Measurements from ENCODE around the gene ITIH2. TPM values are rescaled to one million over a fixed set of nuclear protein-coding genes. Genes with fewer than 3 reads are reported as not detected.
"Not testable (repeated sequence)": the region's sequence is repeated elsewhere in the genome, so short reads cannot be mapped to it uniquely, and the experiment has no call there.

Gene ITIH2, protein sequence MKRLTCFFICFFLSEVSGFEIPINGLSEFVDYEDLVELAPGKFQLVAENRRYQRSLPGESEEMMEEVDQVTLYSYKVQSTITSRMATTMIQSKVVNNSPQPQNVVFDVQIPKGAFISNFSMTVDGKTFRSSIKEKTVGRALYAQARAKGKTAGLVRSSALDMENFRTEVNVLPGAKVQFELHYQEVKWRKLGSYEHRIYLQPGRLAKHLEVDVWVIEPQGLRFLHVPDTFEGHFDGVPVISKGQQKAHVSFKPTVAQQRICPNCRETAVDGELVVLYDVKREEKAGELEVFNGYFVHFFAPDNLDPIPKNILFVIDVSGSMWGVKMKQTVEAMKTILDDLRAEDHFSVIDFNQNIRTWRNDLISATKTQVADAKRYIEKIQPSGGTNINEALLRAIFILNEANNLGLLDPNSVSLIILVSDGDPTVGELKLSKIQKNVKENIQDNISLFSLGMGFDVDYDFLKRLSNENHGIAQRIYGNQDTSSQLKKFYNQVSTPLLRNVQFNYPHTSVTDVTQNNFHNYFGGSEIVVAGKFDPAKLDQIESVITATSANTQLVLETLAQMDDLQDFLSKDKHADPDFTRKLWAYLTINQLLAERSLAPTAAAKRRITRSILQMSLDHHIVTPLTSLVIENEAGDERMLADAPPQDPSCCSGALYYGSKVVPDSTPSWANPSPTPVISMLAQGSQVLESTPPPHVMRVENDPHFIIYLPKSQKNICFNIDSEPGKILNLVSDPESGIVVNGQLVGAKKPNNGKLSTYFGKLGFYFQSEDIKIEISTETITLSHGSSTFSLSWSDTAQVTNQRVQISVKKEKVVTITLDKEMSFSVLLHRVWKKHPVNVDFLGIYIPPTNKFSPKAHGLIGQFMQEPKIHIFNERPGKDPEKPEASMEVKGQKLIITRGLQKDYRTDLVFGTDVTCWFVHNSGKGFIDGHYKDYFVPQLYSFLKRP
- 0.24 TPM for polyA plus RNA-seq (ENCODE audit: insufficient read length)

DNA sequence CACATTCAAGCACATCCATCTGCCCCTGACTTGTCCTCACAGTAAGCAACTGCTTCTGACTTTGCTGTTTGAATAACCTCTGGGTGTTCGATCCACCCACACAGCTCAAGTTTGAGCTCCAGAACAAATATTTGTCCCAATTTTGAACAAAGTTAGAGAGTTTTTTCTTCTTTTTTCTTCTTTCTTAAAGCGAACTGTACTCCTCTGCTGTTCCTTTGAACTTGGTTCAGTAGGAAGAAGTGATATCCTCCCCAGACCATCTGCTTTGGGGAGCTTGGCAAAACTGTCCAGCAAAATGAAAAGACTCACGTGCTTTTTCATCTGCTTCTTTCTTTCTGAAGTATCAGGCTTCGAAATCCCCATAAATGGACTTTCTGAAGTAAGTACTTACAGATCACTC, at the start of gene ITIH2:
Gene ITIH2 (plus strand): TSS at position 177 of the 400 bp plus-strand sequence. CDS start 119 bp downstream, at position 296.
- no peak for DNase-seq (ENCODE audit: low read depth)

DNA sequence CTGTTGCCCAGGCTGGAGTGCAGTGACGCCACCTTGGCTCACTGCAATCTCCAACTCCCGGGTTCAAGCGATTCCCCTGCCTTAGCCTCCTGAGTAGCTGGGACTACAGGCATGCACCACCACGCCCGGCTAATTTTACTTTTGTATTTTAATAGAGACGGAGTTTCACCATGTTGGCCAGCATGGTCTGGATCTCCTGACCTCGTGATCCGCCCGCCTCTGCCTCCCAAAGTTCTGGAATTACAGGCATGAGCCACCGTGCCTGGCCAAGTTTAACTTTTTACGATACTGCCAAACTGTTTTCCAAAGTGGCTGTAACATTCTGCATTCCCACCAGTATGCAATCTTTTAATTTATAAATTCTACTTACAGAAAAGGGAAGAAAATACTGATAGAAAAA, 46.0 kb upstream of the ITIH2 start:
- not testable (repeated sequence) for DNase-seq (ENCODE audit: low read depth)

DNA sequence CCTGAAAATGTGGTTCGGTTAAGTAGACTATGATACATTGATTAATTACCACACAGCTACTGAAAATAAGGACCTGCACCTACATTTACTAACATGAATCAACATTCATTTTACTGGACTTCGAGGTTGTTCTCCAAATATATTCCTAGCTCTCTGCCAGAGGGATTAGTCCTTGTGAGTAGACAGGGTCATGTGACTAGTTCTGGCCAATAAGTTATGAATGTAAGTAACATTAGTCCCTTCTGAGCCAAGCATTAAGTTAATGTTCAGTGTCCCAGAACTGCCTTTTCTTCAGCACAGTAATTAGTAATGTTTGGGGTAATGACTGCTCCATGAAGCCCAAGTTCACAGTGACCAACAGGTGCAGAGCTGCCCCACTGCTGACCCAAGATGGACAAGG, 45.6 kb upstream of the ITIH2 start:
- no peak for DNase-seq (ENCODE audit: low read depth)

DNA sequence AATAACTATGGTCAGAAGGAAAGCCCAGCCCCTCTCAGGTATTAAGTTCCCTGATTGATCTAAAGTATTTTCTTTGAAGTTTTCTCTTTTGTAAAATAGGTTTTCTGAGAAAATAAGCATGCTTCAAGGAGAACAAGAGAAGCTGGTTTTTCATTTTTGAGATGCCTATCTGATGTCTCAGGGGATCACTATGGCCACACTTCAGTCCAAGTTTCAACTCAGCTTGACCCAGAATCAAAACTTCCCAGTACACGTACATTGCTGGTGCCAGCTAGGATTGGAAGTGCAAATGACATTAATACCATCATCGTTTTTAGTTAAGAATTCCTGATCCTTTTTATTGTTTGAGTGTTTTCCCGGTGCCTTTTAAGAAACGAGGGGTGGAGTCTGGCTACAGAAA, 43.6 kb upstream of the ITIH2 start:
- no peak for DNase-seq (ENCODE audit: low read depth)

DNA sequence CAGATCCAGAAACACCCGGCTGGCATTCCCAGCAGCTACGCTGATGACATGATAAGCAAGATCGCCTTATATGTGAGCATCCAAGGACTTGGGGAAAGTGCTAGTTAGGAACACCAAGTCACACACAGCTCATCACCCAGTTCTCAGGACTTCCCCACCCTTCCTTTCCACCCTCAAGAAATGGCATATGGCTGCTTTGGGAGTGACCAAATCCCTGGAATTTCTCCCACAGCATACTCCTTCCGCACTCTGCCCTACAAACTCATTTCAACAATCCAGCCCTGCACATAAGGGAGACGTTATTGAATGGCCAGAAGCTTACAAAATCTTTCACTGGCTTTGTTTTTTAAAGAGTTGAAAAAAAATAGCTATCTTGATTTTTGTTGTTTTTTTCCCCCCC, 40.6 kb upstream of the ITIH2 start:
- DNase-seq (ENCODE audit: low read depth), result no peak

DNA sequence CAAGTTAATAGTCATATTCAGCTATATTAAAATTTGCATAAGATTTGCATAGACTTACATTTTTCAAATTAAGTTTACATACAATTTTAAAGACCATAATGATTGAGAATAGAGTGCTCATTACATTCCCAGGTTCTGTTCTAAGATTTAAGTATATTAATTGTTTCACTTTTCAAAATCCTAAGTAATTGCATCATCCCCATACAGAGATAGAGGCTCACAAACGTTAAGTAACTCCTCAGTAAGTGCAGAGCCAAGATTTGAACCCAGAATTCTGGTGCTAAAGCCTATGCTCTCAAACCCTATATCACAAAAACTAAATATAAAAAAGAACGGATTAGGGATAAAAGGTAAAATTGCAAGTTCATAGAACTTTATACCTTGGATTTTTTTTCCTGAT, 38.4 kb upstream of the ITIH2 start:
- DNase-seq (ENCODE audit: low read depth), result no peak

DNA sequence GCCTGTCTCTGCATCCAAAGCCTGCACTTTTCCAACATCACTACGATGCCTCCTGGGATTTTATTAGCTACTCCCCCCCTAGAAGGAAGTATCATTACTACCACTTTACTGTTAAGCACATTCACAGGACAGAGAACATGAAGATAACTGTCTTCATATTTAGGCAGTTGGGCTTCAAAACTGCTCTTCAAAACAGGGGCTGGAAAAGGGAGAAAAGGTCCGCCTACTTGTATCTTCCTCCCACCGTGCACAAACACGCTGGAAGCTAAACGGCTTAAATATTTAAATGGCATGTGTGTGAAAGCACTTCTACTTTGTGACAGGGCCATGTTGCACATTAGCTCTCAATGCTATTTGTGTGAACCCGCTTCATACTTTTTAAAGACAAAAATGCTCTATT, 37.3 kb upstream of the ITIH2 start:
- no peak for DNase-seq (ENCODE audit: low read depth)

DNA sequence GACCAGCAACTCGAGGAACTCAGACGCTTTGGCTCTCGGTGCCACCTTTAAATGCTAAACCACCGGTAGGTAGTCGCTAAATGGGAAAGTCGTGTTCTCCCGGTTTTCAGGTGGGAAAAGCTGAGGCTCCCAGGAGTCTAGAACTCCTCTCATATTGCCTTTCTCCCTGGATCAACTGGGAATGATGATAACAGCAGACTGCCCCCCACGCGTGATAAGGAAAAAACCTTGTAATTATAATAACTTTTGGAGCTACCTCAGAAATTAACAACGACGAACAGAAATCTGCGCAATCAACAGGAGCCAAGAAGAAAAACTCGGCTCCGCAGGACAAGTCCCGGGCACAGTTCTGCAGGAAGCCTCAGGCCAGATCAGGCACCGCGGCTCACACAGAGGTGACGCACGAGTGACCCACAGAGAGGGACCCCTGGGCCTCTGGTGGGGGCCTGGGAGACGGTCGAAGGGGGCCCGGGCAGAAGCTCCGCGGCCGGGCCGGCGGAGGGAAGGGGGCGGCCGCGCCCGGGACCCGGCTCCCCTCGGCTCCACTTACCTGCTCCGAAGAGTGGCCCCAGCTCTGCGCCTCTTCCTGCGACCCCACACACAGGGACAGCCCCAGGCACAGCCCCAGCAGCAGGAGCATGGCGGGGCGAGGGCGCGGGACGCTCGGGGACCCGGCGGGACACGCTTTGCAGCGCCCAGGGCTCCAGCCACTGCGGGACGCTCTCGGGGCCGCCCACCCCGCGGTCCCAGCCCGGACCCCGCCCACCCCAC, 36.7 kb upstream of the ITIH2 start, which contains the start of gene ITIH5:
Gene ITIH5 (minus strand): TSS at position 714 of the 771 bp plus-strand sequence. CDS start 74 bp downstream, at position 640.
- DNase-seq (ENCODE audit: low read depth), result no peak

DNA sequence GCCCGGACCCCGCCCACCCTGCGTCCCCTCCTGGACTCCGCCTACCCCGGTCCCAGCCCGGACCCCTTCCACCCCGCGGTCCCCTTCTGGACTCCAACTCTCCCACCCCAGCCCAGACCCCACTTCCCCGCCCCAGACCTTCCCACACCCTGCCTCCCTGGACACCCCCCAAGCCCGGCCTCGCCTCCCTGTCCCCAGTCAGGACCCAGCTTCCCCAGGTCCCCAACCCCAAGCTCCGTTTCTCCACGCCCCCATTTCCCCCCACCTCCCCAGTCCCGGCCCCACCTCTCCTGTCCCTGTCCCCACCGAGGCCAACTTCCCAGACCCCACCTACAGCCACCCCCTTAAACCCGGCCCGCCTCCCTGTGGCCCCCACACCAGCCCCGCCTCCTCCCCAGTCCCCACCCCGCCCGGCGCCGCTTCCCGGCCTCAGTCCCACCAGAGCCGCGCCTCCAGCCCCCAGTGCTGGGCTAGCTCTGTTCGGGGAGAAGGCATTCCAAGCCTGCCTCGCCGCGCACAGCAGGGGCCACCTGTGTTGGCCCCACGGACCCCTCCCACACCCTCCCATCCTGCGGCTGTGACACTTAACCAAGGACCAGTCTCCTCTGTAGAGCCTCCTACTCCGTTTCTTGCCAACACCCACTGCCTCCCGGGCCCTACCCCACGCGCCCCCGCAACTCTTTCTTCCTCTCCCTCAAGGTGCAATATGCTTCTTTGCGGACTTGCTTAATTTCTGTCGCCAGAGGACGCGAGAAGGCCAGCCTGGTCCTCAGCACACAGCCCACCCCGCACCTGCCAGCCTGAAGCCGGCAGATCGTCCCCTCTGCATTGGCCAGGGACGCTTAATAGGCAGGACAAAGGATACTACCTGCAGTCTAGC, 35.6 kb upstream of the ITIH2 start:
- no peak for DNase-seq (ENCODE audit: low read depth)

DNA sequence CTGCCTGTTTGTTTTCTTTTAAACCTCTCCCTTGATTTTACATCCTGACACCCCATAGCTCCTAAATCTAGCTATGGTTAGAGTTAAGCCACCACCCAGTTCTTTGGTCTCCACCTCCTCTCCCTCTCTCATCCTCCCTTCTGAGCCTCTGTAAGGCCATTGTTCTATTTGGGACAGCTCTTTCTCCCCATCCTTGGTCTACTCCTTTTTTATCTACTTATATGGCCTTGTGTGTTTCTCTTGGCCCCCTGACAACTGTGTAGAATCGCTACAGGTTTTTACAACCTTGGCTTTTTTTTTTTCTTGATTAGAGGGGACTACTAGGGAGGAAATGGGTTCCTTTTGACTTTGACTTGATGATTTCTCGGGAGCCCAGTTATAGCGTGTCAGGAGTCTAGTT, 33.0 kb upstream of the ITIH2 start:
- no peak for DNase-seq (ENCODE audit: low read depth)

DNA sequence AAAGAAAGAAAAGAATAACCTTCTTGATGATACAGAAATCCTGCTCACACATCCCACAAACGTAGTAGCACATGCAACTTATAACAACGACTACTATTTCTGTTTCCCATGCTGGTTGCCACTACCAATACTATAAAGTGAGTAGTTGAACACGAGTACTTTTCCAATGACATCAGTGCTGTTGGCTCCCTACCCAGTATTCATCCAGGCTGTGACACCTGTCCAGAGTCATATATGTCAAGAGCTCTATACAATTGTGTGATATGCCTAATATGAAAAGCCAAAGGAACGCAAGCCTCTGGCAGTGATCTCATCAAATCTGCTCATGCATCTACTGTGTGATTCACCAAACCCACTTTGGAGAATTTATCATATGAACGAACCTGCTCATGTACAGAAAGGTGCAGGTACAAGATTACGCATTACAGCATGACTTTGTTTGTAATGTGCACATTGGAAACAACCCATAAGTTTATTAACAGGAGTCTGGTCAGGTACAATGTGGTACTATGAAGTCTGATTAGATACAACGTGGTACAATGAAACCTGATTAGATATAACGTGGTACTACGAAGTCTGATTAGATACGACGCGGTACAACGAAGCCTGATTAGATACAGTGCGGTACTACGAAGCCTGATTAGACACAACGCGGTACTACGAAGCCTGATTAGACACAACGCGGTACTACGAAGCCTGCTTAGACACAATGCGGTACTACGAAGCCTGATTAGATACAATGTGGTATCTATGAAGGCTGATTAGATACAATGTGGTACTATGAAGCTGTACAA, 30.6 kb upstream of the ITIH2 start:
- DNase-seq (ENCODE audit: low read depth), result no peak

DNA sequence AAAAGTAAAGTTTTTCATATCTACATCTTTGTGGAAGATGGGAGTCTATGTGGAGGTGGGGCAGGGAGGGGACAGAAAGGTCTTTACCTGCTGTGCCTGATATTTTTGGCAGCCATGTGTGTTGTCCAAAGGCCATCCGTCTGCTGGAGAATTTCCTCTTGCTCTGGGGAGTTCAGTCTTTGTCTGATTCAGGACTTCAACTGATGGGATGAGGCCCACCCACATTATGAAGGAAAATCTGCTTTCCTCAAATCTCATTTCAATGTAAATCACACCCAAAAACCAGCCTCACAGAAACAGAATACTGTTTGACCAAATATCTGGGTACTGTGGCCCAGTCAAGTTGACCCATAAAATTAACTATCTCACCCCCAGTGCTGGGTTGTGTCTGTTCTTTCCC, 23.9 kb upstream of the ITIH2 start:
- no peak for DNase-seq (ENCODE audit: low read depth)

DNA sequence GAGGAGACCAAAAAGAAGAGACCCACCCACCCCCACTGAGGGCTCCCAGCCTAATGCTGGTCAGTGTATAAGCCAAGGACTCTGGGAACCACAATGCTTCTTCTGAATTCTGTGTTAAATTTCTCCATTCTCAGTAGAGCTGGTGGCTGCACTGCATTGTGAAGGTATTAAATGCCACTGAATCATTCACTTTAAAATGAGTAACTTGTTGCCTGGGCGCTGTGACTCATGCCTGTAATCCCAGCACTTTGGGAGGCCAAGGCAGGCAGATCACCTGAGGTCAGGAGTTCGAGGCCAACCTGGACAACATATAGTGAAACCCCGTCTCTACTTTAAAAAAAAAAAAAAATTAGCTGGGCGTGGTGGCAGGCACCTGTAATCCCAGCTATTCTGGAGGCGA, 23.0 kb upstream of the ITIH2 start:
- not testable (repeated sequence) for DNase-seq (ENCODE audit: low read depth)

DNA sequence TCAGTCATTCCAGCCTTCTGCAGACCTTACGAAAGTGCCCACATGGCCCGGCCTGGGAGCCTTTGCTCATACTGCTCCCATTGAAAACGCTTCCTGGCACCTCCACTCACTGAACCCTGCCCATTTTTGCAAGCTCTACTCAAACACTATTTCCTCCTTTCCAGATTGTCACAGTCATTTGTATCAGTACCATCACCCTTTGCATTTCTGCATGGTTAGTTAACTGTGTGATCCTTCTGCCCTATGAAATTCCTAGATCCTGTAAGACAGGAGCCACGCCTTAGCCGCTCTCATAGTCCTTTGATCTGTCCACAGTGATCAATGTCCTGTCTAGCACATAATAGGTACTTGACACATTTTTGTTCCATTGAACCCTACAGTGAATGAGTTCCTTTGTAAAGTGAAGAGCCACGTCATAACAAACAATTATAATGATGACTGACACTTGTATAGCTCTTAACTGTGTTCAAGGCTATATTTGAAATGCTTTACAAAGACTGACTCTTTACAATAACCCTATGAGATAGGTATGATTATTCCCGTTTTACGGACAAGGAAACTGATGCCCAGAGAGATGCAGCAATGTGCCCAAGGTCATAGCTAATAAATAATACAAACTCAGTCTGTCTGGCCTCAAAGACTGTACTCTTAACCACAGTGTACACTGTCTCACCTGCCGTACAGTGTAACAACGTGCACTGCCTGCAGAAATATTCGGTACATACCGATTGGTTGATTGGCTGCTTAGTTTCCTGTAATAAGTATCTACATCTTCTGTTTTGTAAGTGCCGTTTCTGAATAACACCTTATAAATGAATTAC, 16.6 kb upstream of the ITIH2 start:
- DNase-seq (ENCODE audit: low read depth), result no peak

DNA sequence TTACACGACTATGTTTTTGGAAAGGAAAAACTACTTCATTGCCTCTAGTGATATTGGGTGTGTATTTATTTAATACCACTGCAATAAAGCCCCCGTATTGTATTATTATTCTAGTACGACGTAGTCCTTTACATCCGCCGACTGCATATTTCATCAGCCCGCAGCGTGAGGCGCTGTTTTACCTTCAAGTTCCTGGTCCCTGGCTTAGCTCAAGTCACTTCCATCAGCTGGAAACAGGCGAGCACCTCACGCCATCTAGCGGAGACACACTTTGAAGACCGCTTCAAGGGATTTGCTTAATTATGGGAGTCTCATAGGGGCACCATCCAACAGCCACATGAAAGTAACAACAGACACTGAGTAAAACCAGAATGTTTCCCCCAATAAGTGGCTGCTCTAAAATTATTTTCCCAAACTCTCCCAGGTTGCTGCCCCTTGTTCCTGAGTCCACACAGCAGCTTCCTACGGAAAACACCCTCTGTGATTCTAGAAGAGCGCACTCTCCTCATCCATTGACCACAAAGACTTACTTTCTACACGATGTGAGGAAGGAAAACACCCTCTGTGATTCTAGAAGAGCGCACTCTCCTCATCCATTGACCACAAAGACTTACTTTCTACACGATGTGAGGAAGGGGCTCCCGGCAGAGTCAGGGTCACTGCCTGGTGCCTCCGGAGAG, 15.7 kb upstream of the ITIH2 start:
- peak; percentile 87 for DNase-seq (ENCODE audit: low read depth)

DNA sequence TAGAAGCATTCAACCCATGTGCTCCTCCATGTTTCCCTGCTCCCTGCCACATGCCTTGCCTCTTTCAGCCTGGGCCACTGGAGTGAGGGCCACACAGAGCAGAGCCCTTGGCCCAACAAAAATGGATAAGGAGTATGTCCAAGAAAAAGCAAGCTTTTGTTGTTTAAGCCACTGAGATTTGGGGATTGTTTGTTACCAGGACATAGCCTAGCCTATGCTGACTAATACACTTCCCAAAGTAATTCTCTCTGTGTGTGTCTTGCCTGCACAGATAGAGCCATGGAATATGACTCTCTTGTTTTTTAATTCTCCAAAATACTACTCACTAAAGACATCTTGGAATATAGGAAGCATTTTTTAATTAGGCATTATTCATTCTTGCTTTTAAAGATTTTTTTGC, 13.5 kb upstream of the ITIH2 start:
- DNase-seq (ENCODE audit: low read depth), result no peak

DNA sequence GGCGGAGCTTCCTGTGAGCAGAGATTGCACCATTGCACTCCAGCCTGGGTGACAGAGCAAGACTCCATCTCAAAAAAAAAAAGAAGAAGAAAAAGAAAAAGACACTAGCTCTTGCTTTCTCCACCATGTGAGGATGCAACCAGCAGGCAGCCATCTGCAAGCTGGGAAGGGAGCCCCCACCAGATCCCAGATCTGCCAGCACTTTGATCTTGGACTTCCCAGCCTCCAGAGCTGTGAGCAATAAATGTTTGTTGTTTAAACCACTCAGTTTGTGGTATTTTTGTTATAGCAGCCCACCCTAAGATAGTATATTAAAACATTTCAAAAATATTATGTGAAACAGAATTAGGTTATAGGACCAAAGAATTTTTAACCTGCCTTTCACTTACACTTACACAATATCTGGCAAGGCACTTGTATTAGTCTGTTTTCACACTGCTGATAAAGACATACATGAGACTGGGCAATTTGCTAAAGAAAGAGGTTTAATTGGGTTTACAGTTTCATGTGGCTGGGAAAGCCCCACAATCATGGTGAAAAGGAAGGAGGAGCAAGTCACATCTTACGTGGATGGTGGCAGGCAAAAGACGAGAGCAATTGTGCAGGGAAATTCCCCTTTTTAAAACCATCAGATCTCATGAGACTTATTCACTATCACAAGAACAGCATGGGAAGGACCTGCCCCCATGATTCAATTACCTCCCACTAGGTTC, 12.1 kb upstream of the ITIH2 start:
- not testable (repeated sequence) for DNase-seq (ENCODE audit: low read depth)

DNA sequence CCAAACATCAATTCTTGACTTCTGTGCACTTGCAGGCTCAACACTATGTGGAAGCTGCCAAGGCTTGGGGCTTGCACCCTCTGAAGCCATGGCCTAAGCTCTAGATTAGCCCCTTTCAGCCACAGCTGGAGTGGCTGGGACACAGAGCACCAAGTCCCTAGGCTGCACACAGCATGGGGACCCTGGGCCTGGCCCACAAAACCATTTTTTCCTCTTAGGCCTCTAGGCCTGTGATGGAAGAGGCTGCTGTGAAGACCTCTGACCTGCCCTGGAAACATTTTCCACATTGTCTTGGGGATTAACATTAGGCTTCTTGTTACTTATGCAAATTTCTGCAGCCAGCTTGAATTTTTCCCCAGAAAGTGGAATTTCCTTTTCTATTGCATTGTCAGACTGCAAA, 10.7 kb upstream of the ITIH2 start:
- not testable (repeated sequence) for DNase-seq (ENCODE audit: low read depth)
